ENCODE measurements around the gene FZR1. TPM values are rescaled to one million over a fixed set of nuclear protein-coding genes. Genes with fewer than 3 reads are reported as not detected.

FZR1 gene
- polyA plus RNA-seq, 3 donors: 7.7 to 44.6 (median 9.4) TPM

DNA sequence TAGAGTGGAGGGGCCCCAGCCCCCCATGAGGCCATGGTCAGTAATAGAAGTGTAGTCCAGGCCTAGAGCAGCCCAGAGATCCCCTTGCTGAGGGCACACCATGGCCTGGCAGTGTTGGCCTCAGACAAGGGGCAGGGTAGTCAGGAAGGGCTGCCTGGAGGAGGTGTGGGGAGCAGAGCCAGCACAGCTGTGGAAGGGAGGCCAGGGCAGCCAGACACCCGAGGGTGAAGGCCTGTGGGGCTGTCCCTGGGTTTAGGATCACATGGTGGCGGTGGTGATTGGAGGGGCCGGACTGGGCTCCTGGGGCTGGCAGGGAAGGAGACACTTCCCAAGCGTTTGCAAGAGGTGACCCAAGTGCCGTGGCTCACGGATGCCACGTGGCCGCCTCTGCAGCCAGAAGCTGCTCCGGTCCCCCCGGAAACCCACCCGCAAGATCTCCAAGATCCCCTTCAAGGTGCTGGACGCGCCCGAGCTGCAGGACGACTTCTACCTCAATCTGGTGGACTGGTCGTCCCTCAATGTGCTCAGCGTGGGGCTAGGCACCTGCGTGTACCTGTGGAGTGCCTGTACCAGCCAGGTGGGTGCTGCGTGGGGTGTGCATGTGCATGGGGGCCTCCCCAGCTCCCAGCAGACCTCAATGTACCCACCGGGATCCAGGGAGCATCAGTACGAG is 21.3 kb downstream of the FZR1 start:
- over 99% methylated on average over 20 of the region's 21 CpGs for WGBS (ENCODE audit: insufficient coverage)
- H4K20me1 ChIP-seq (ENCODE audit: insufficient read depth, low read length): peaks cover 36% of the 10 kb centered on the region
- no peaks in the 10 kb centered on the region for H3K4me1 ChIP-seq (ENCODE audit: control insufficient read depth in 1 of 2, insufficient read depth in 2 of 2, low read length in 2 of 2)
- TF ChIP-seq, protein P1, sequence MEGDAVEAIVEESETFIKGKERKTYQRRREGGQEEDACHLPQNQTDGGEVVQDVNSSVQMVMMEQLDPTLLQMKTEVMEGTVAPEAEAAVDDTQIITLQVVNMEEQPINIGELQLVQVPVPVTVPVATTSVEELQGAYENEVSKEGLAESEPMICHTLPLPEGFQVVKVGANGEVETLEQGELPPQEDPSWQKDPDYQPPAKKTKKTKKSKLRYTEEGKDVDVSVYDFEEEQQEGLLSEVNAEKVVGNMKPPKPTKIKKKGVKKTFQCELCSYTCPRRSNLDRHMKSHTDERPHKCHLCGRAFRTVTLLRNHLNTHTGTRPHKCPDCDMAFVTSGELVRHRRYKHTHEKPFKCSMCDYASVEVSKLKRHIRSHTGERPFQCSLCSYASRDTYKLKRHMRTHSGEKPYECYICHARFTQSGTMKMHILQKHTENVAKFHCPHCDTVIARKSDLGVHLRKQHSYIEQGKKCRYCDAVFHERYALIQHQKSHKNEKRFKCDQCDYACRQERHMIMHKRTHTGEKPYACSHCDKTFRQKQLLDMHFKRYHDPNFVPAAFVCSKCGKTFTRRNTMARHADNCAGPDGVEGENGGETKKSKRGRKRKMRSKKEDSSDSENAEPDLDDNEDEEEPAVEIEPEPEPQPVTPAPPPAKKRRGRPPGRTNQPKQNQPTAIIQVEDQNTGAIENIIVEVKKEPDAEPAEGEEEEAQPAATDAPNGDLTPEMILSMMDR (IDR thresholded peaks at IDR 0.05): no peak
- Mint-ChIP-seq H3K27ac (peak overlapping the region in 1 of 7 donors; percentile 35), H3K36me3 (peaks cover 29 to 40% of the 10 kb centered on the region in 2 donors), H3K4me3 (no peak overlapping the region), H3K4me1 (no peaks in the 10 kb centered on the region), H3K9me3 (no peaks in the 10 kb centered on the region), H3K27me3 (ENCODE audit: low read depth in 3 of 3) (peaks cover 0 to 1% (median 0%) of the 10 kb centered on the region in 3 donors)
- H3K4me3 ChIP-seq (replicated peaks in 1 of 3; ENCODE audit: low read depth in 2 of 3, low read length in 3 of 3): no peak overlapping the region
- H3K9me3 ChIP-seq (replicated peaks in 1 of 2; ENCODE audit: control insufficient read depth in 1 of 2, insufficient read depth in 1 of 2, low read length in 2 of 2): no peaks in the 10 kb centered on the region
- H3K27ac ChIP-seq (ENCODE audit: low read depth in 1 of 2, low read length in 2 of 2): no peak overlapping the region
- no peak for DNase-seq
- no peak overlapping the region for H2AFZ ChIP-seq (ENCODE audit: insufficient read depth, low read depth, low read length, poor library complexity, severe bottlenecking)
- H3K79me2 ChIP-seq (ENCODE audit: insufficient read depth, low read length): peaks cover 16% of the 10 kb centered on the region
- H3K27me3 ChIP-seq (ENCODE audit: control insufficient read depth in 2 of 2, insufficient read depth in 2 of 2, low read length in 2 of 2): no peaks in the 10 kb centered on the region
- peaks cover 73 to 83% of the 10 kb centered on the region in 2 donors for H3K36me3 ChIP-seq (replicated peaks in 1 of 2; ENCODE audit: control insufficient read depth in 1 of 2, insufficient read depth in 2 of 2, low read length in 2 of 2)
- no peak overlapping the region for H3K9ac ChIP-seq (ENCODE audit: insufficient read depth, low read length, poor library complexity, severe bottlenecking)
- intact Hi-C loops (cut with micrococcal nuclease): no loop called here
- H3K4me2 ChIP-seq (replicated peaks; ENCODE audit: extremely low read depth, low read length, poor library complexity, severe bottlenecking): no peak overlapping the region

DNA sequence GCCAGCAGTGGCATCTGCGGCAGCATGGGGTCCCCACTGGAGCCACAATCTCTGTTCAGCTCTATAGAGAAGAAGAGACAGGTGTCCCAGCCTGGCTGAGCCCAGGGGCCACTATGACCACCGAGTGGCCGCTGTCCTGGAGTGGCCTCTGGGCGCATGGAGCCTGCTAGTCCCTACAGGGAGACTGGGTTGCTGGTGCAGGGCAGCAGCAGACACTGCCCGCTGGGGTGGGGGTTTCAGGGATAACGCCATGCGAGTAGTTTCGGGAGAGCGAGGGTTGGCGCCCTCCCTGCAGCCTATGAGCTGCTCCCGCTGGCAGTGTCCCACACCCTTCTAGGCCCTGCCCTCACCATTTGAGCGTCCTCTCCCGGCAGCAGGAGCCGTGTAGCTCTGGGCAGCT is 22.0 kb downstream of the FZR1 start:
- Histone ChIP-seq H3K9ac (ENCODE audit: insufficient read depth, low read length, poor library complexity, severe bottlenecking) (no peak overlapping the region), H3K4me3 (replicated peaks in 1 of 3; ENCODE audit: low read depth in 2 of 3, low read length in 3 of 3) (no peak overlapping the region), H3K79me2 (ENCODE audit: insufficient read depth, low read length) (peaks cover 9% of the 10 kb centered on the region), H2AFZ (ENCODE audit: insufficient read depth, low read depth, low read length, poor library complexity, severe bottlenecking) (no peak overlapping the region), H3K4me2 (replicated peaks; ENCODE audit: extremely low read depth, low read length, poor library complexity, severe bottlenecking) (no peak overlapping the region), H3K36me3 (replicated peaks in 1 of 2; ENCODE audit: control insufficient read depth in 1 of 2, insufficient read depth in 2 of 2, low read length in 2 of 2) (peaks cover 73 to 83% of the 10 kb centered on the region in 2 donors), H3K4me1 (ENCODE audit: control insufficient read depth in 1 of 2, insufficient read depth in 2 of 2, low read length in 2 of 2) (no peaks in the 10 kb centered on the region), H3K9me3 (replicated peaks in 1 of 2; ENCODE audit: control insufficient read depth in 1 of 2, insufficient read depth in 1 of 2, low read length in 2 of 2) (no peaks in the 10 kb centered on the region), H3K27me3 (ENCODE audit: control insufficient read depth in 2 of 2, insufficient read depth in 2 of 2, low read length in 2 of 2) (no peaks in the 10 kb centered on the region), H3K27ac (ENCODE audit: low read depth in 1 of 2, low read length in 2 of 2) (no peak overlapping the region), H4K20me1 (ENCODE audit: insufficient read depth, low read length) (peaks cover 29% of the 10 kb centered on the region)
- no peak for DNase-seq
- Mint-ChIP-seq H3K36me3 (peaks cover 34 to 46% of the 10 kb centered on the region in 2 donors), H3K9me3 (no peaks in the 10 kb centered on the region), H3K27ac (no peak overlapping the region), H3K4me1 (no peaks in the 10 kb centered on the region), H3K27me3 (ENCODE audit: low read depth in 3 of 3) (peaks cover 0 to 1% (median 0%) of the 10 kb centered on the region in 3 donors), H3K4me3 (no peak overlapping the region)
- TF ChIP-seq, protein P1 (IDR thresholded peaks at IDR 0.05): no peak
- 100% methylated on average over 2 of the region's 14 CpGs for WGBS (ENCODE audit: insufficient coverage)
- intact Hi-C loops (cut with micrococcal nuclease): no loop called here

All from CD14-positive monocyte (primary cell).